ENCODE results near the gene ZNF837. TPM values are rescaled to one million over a fixed set of nuclear protein-coding genes. Genes with fewer than 3 reads are reported as not detected.

Gene ZNF837
- total RNA-seq, 1 experiment from 2014 or later, result 1.7 TPM

DNA sequence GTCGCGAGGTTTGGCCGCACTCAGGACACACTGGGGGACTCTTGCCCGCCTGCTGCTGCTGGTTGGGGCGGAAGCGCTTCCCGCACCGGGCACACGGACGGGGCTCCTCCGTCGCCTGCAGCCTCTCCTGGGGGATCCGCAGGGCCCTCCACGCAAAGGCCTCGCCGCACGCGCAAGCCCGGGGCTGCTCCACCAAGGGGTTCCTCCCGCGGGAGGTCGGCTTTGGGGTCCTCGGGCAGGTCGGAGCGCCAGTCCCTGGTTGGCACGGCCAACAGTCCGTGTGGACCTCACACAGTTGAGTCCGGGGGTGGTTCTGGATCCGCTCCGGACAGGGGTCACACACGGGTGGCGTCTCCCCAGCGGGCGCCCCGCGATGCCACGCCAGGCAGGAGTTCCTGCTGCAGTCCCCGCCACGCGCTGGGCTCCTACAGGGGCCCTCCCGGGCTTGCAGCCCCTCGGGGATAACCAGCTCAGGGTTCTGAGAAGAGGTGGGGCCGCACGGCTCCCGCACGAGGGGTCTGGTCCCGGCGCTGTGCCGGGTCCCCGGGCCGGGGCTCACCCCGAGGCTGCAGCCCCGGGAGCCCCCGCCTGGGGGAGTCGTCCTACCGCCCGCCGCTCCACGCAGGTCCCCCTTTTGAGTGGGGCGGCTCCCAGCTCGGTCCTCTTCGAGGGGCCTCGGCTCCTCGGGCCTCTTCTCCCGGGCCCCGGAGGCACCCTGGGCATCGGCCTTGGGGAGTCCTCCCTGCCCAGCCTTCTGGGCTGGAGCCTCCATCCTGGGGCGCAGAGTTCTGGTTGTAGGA lies 12.1 kb downstream of the ZNF837 start:
- Mint-ChIP-seq H3K36me3 (ENCODE audit: insufficient read depth, unreplicated experiment) (no peaks in the 10 kb centered on the region), H3K4me3 (ENCODE audit: unreplicated experiment) (no peak overlapping the region), H3K27ac (ENCODE audit: low read depth, unreplicated experiment) (no peak overlapping the region), H3K9me3 (ENCODE audit: unreplicated experiment) (no peaks in the 10 kb centered on the region), H3K27me3 (ENCODE audit: insufficient read depth, unreplicated experiment) (no peaks in the 10 kb centered on the region), H3K4me1 (ENCODE audit: insufficient read depth, unreplicated experiment) (no peaks in the 10 kb centered on the region)
- BruUV-seq (replicated peaks), result no TSS peak
- ChIA-PET POLR2A (interaction anchor here (0.8 kb wide), 1 partner anchor 10 kb away, joined by 3 read pairs; no protein-coding TSS in a partner anchor), CTCF (interaction anchor here (0.7 to 1.5 kb wide), 2 partner anchors 11 to 148 kb away, joined by 3 to 6 read pairs; no protein-coding TSS in a partner anchor)
- intact Hi-C loops (cut with micrococcal nuclease), result no loop called here
- no peak for DNase-seq (ENCODE audit: unreplicated experiment)
- TF ChIP-seq, protein P1, sequence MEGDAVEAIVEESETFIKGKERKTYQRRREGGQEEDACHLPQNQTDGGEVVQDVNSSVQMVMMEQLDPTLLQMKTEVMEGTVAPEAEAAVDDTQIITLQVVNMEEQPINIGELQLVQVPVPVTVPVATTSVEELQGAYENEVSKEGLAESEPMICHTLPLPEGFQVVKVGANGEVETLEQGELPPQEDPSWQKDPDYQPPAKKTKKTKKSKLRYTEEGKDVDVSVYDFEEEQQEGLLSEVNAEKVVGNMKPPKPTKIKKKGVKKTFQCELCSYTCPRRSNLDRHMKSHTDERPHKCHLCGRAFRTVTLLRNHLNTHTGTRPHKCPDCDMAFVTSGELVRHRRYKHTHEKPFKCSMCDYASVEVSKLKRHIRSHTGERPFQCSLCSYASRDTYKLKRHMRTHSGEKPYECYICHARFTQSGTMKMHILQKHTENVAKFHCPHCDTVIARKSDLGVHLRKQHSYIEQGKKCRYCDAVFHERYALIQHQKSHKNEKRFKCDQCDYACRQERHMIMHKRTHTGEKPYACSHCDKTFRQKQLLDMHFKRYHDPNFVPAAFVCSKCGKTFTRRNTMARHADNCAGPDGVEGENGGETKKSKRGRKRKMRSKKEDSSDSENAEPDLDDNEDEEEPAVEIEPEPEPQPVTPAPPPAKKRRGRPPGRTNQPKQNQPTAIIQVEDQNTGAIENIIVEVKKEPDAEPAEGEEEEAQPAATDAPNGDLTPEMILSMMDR (IDR thresholded peaks at IDR 0.05; ENCODE audit: unreplicated experiment), result no peak

DNA sequence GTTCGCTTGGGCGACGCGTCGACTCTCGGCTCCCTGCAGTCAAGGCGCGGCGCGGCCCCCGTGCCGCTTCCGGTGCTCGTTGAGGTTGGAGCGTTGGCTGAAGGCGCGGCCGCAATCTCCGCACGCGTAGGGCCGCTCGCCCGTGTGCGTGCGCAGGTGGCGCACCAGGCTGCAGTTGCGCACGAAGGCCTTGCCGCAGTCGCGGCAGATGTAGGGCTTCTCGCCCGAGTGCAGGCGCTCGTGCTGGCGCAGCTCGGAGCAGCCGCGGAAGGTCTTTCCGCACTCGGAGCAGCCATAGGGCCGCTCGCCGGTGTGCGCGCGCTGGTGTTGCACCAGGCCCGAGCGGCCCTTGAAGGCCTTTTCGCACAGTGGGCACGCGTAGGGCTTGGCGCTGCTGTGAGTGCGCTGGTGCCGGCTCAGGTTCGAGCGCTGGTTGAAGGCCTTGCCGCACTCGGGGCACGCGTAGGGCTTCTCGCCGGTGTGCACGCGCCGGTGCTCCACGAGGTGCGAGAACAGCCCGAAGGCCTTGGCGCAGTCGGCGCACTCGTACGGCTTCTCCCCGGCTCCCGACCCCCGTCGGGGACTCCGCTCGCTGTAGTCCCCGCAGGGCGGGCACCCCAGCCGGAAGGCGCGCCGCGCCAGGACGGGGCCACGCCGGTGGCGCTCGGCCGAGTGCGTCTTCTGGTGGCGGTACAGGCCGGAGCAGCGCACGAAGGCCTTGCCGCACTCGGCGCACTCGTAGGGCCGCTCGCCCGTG lies 13.0 kb downstream of the ZNF837 start:
- intact Hi-C loops (cut with micrococcal nuclease), result no loop called here
- BruUV-seq (replicated peaks), result no TSS peak
- H3K4me1 Mint-ChIP-seq (ENCODE audit: insufficient read depth, unreplicated experiment), result no peaks in the 10 kb centered on the region
- ChIA-PET POLR2A (no interaction called here), CTCF (no interaction called here)
- peaks cover 2% of the 10 kb centered on the region for H3K36me3 Mint-ChIP-seq (ENCODE audit: insufficient read depth, unreplicated experiment)
- H3K9me3 Mint-ChIP-seq (ENCODE audit: unreplicated experiment), result no peaks in the 10 kb centered on the region
- no peak for DNase-seq (ENCODE audit: unreplicated experiment)
- no peak overlapping the region for H3K27ac Mint-ChIP-seq (ENCODE audit: low read depth, unreplicated experiment)
- H3K27me3 Mint-ChIP-seq (ENCODE audit: insufficient read depth, unreplicated experiment), result no peaks in the 10 kb centered on the region
- TF ChIP-seq, protein P1 (IDR thresholded peaks at IDR 0.05; ENCODE audit: unreplicated experiment), result no peak
- no peak overlapping the region for H3K4me3 Mint-ChIP-seq (ENCODE audit: unreplicated experiment)

DNA sequence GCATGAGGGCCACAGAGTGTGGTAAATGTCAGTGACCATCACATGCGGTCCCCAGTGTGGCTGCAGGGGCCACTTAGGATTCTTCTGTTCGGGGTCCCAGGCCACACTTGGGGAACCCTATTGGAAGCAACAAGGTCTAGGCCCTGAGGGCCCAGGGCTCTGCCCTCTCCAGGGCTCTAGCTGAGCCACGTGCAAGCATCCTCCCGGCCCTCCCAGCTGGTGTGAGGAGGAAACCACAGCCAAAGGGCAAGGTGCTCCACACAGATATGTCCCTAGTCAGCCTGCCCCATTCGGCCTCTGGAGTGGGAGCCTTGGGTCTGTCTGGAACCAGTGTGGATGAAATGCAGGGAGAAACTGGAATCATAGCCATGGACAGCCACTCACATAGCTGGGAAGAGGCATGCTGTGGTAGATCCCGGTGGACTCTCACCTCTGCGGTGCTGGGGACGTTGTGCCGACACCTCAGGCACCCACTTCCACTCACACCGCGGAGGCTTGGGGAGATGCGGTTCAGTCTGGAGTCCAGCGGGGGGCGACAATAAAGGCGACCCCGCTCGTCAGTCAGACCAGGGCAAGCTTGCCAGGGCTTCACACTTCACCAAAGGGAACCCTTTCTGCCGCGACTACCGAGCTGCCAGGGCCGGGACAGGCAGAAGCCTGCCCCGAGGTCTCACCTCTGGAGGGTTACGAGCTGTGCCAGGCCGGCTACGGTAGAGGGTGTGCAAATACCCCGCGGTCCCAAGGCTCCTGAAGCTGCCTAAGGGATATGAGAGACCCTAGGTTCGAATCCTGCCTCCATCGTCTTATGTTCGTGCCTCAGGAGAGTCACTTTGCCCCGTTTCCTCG lies 14.0 kb downstream of the ZNF837 start:
- TF ChIP-seq, protein P1 (IDR thresholded peaks at IDR 0.05; ENCODE audit: unreplicated experiment), result no peak
- Mint-ChIP-seq H3K4me3 (ENCODE audit: unreplicated experiment) (no peak overlapping the region), H3K4me1 (ENCODE audit: insufficient read depth, unreplicated experiment) (peaks cover 4% of the 10 kb centered on the region), H3K36me3 (ENCODE audit: insufficient read depth, unreplicated experiment) (peaks cover 5% of the 10 kb centered on the region), H3K27me3 (ENCODE audit: insufficient read depth, unreplicated experiment) (no peaks in the 10 kb centered on the region), H3K9me3 (ENCODE audit: unreplicated experiment) (no peaks in the 10 kb centered on the region), H3K27ac (ENCODE audit: low read depth, unreplicated experiment) (no peak overlapping the region)
- no TSS peak for BruUV-seq (replicated peaks)
- intact Hi-C loops (cut with micrococcal nuclease), result no loop called here
- DNase-seq (ENCODE audit: unreplicated experiment), result no peak
- POLR2A ChIA-PET, result interaction anchor here (0.8 kb wide), 1 partner anchor 19 kb away, joined by 3 read pairs; no protein-coding TSS in a partner anchor
- CTCF ChIA-PET, result no interaction called here

Data from MCF 10A (cell line).